GM12878 (cell line): ENCODE measurements around the gene TMEM163. TPM values are rescaled to one million over a fixed set of nuclear protein-coding genes. Genes with fewer than 3 reads are reported as not detected.
A peak's percentile ranks its signal among the peaks of the same experiment; 100 is the strongest.

Experiments used
- ATAC-seq: fragments of 200-7000 bp; cut with Tn5 transposase; 3 replicates; pipeline ENCODE4 v1.9.1; 2020; ENCODE audit warnings: mild to moderate bottlenecking, moderate library complexity
- BruUV-seq: library from RNA; stranded (reverse); fragments of 400-500 nt; replicated peaks from 2 replicates; lab custom pipeline; 2021; lab: Mats Ljungman, UMichigan
- CTCF ChIA-PET: fragments of 300-600 bp; sonication (Branson Sonifier 250); formaldehyde crosslinking; extraction: SDS; loops from one replicate; lab custom pipeline; 2021; ENCODE audit warnings: inconsistent platforms; lab: Yijun Ruan, JAX
- POLR2A ChIA-PET: fragments of 350-600 bp; formaldehyde crosslinking; extraction: SDS; loops from one replicate; lab custom pipeline; 2021; ENCODE audit warnings: inconsistent platforms; lab: Charles Lee
- RAD21 ChIA-PET: fragments of 300-600 bp; sonication (Branson Sonifier 250); formaldehyde crosslinking; loops from one replicate; lab custom pipeline; 2023; ENCODE audit warnings: antibody characterized with exemption; ENCODE audit not compliant: unreplicated experiment; lab: Charles Lee
- SMC1A ChIA-PET: fragments of 300-600 bp; sonication (Branson Sonifier 250); formaldehyde crosslinking; loops from one replicate; lab custom pipeline; 2023; ENCODE audit not compliant: unreplicated experiment, uncharacterized antibody; lab: Charles Lee
- DNase-seq: peaks from one replicate; pipeline ENCODE4 v3.0.0-alpha.2; 2011; ENCODE audit warnings: low read depth, low spot score
- FAIRE-seq: peaks from 3 replicates; lab custom pipeline; 2011; peaks lifted over from hg19 to GRCh38; lab: Jason Lieb, UNC
- H2AFZ ChIP-seq: 2 replicates; pipeline ENCODE4 v1.6.0; 2011; ENCODE audit warnings: low read depth, low read length, control low read depth; ENCODE audit not compliant: control insufficient read depth
- H3K27ac ChIP-seq: 2 replicates; pipeline ENCODE4 v1.5.1; 2011; ENCODE audit warnings: control low read depth; ENCODE audit not compliant: control insufficient read depth, insufficient read depth
- H3K27me3 ChIP-seq, 2 experiments: replicated peaks in 1 of 2; 2 replicates each; pipeline versions ENCODE4 v1.6.0 to v1.6.1; 2011; ENCODE audit warnings: low read length in 1 of 2; ENCODE audit not compliant: control insufficient read depth in 2 of 2, insufficient read depth in 2 of 2
- H3K36me3 ChIP-seq, 2 experiments: 2 replicates each; pipeline ENCODE4 v1.5.1; 2011; ENCODE audit warnings: low read length in 1 of 2; ENCODE audit not compliant: control insufficient read depth in 2 of 2, insufficient read depth in 2 of 2
- H3K4me1 ChIP-seq: 2 replicates; pipeline ENCODE4 v1.6.1; 2011; ENCODE audit warnings: mild to moderate bottlenecking, low read length, moderate library complexity, mixed read lengths; ENCODE audit not compliant: control insufficient read depth, insufficient read depth
- H3K4me2 ChIP-seq: 2 replicates; pipeline ENCODE4 v1.6.0; 2011; ENCODE audit warnings: control low read depth; ENCODE audit not compliant: control insufficient read depth, insufficient read depth
- H3K4me3 ChIP-seq: fragments of 200-600 bp; sonication (generic); 2 replicates; pipeline ENCODE4 v1.5.1; 2016
- H3K79me2 ChIP-seq: 2 replicates; pipeline ENCODE4 v1.6.0; 2011; ENCODE audit warnings: low read length; ENCODE audit not compliant: control insufficient read depth, insufficient read depth
- H3K9ac ChIP-seq: 2 replicates; pipeline ENCODE4 v1.8.0; 2011; ENCODE audit warnings: low read length, control low read depth, mixed read lengths; ENCODE audit not compliant: control insufficient read depth, insufficient read depth
- H3K9me3 ChIP-seq: replicated peaks from 3 replicates; pipeline ENCODE4 v1.5.1; 2011; ENCODE audit warnings: mild to moderate bottlenecking, low read length; ENCODE audit not compliant: control insufficient read depth, insufficient read depth
- H4K20me1 ChIP-seq: 2 replicates; pipeline ENCODE4 v1.6.0; 2011; ENCODE audit not compliant: control insufficient read depth, insufficient read depth
- ATF2 ChIP-seq: IDR thresholded peaks from 2 replicates; pipeline ENCODE4 v1.6.1; 2012; ENCODE audit warnings: low read length, inconsistent platforms
- ATF3 ChIP-seq: IDR thresholded peaks from 2 replicates; pipeline ENCODE4 v1.6.1; 2011; ENCODE audit warnings: low read depth, mild to moderate bottlenecking, low read length, moderate library complexity, borderline replicate concordance; ENCODE audit errors: extremely low read depth
- EED ChIP-seq: sonication (generic); IDR thresholded peaks from 2 replicates; pipeline ENCODE4 v1.6.1; 2016; ENCODE audit warnings: antibody characterized with exemption, low read depth
- JUNB ChIP-seq: IDR thresholded peaks from 2 replicates; pipeline ENCODE4 v1.6.1; 2016; ENCODE audit warnings: antibody characterized with exemption, mild to moderate bottlenecking
- NFIC ChIP-seq: IDR thresholded peaks from 2 replicates; pipeline ENCODE4 v1.6.1; 2012; ENCODE audit warnings: low read depth, mild to moderate bottlenecking, inconsistent platforms, low read length, moderate library complexity
- PRDM15 ChIP-seq: fragments of 450-650 bp; formaldehyde crosslinking; IDR thresholded peaks from 2 replicates; pipeline ENCODE4 v1.4.0; 2020; ENCODE audit warnings: mild to moderate bottlenecking, moderate library complexity
- RELA ChIP-seq: fragments of 450-650 bp; IDR thresholded peaks from 2 replicates; pipeline ENCODE4 v1.8.0; 2014; ENCODE audit warnings: borderline replicate concordance; ENCODE audit not compliant: partially characterized antibody
- RUNX3 ChIP-seq: IDR thresholded peaks from 2 replicates; pipeline ENCODE4 v1.6.1; 2012; ENCODE audit warnings: low read length, inconsistent platforms
- TCF12 ChIP-seq: IDR thresholded peaks from 2 replicates; pipeline ENCODE4 v1.6.1; 2011; ENCODE audit warnings: low read depth, mild to moderate bottlenecking, low read length
- ZNF207 ChIP-seq: fragments of 450-650 bp; IDR thresholded peaks from 2 replicates; pipeline ENCODE4 v1.6.1; 2014; ENCODE audit warnings: antibody characterized with exemption, mild to moderate bottlenecking, borderline replicate concordance
- WGBS: methylation state at CpG from one replicate; pipeline ENCODE4 v1.1.6; 2016; ENCODE audit warnings: low lambda C conversion rate; ENCODE audit not compliant: insufficient replicate concordance, insufficient coverage; ENCODE audit errors: missing lambda C conversion rate; 5-methylcytosine and 5-hydroxymethylcytosine counted together
- in situ Hi-C: fragments of 300-500 bp; cut with MboI; formaldehyde crosslinking; loops from 9 replicates; pipeline ENCODE4 v1.14.3; 2018; ENCODE audit warnings: mixed read lengths
- intact Hi-C: fragments of 100-400 bp; cut with micrococcal nuclease; formaldehyde crosslinking; loops from one replicate; pipeline ENCODE4 v1.14.2; 2022; ENCODE audit not compliant: unreplicated experiment
- polyA plus RNA-seq, 11 experiments: library from polyadenylated mRNA; depleted of rRNA in 4 of 11; unstranded in 6 of 11; stranded (reverse) in 5 of 11; fragments of >200 nt; fragmentation: Nextera tagmentation in 4 of 11; fragmentation: Illumina TruSeq in 1 of 11; extraction: Ambion mirVana in 4 of 11; extraction: Trizol in 1 of 11; gene quantifications; 1 replicate in 1 of 11; 2 replicates in 10 of 11; pipeline versions ENCODE4 v1.2.1 to v1.2.3, GENCODE V29; 2011 to 2016; ENCODE audit warnings: inconsistent platforms in 2 of 11, missing spikeins in 2 of 11, low read depth in 1 of 11
- total RNA-seq, 4 experiments: library from RNA; depleted of rRNA in 3 of 4; stranded (reverse); fragments of >200 nt in 3 of 4; fragmentation: Illumina TruSeq in 1 of 4; extraction: Trizol in 1 of 4; gene quantifications; 2 replicates each; pipeline versions ENCODE4 v1.2.1 to v1.2.3, GENCODE V29; 2013 to 2021

The TMEM163 gene
- total and polyA plus RNA-seq, 10 of the 15 experiments (the other 5 are each of a cell fraction or from before 2014, with no cell fraction given), result 0.05 to 0.11 (median 0.07) TPM; not detected in 4

GRCh38 chr2:134581877-134582546 lies 136.8 kb downstream of the TMEM163 start:
- Histone ChIP-seq H3K4me2 (peak overlapping the region; percentile 31), H3K9me3 (no peaks in the 10 kb centered on the region), H3K36me3 (no peaks in the 10 kb centered on the region), H2AFZ (peak overlapping the region; percentile 44), H3K4me3 (no peak overlapping the region), H4K20me1 (no peaks in the 10 kb centered on the region), H3K79me2 (no peaks in the 10 kb centered on the region), H3K9ac (no peak overlapping the region), H3K27me3 (no peaks in the 10 kb centered on the region), H3K4me1 (peaks cover 16% of the 10 kb centered on the region), H3K27ac (peak overlapping the region; percentile 38)
- SMC1A ChIA-PET, result interaction anchor here (0.9 to 1.1 kb wide), 2 partner anchors 10 to 15 kb away, joined by 3 read pairs; no protein-coding TSS in a partner anchor
- FAIRE-seq, result peak; percentile 96
- ATAC-seq, result peak; percentile 49; the same call in 2 of the 3 replicates
- RAD21 ChIA-PET, result no interaction called here
- in situ Hi-C loops, result no loop called here
- 66% methylated on average over 10 of the region's 10 CpGs for WGBS
- POLR2A ChIA-PET, result no interaction called here
- CTCF ChIA-PET, result interaction anchor here (1.2 kb wide), 1 partner anchor 11 kb away, joined by 3 read pairs; no protein-coding TSS in a partner anchor
- no peak for TF ChIP-seq PRDM15 (CRISPR knock-in tag)
- peak; percentile 58 for TF ChIP-seq ATF2
- TF ChIP-seq ZNF207, result no peak
- TF ChIP-seq TCF12, result 0 out of 2 replicates have a peak, but pooled peaks have one; percentile 29
- TF ChIP-seq NFIC, result peak; percentile 52; the same call in 1 of the 2 replicates
- TF ChIP-seq ATF3, result no peak
- peak; percentile 14; the same call in 1 of the 2 replicates for TF ChIP-seq JUNB
- TF ChIP-seq RELA, result no peak
- 0 out of 2 replicates have a peak, but pooled peaks have one; percentile 31 for TF ChIP-seq EED
- peak; percentile 83 for TF ChIP-seq RUNX3
- no TSS peak for BruUV-seq
- DNase-seq, result peak; percentile 49
- intact Hi-C loops, result no loop called here
